WTC11 (cell line): ENCODE measurements around the gene TMEM54.

Experiments used
- CREM ChIP-seq: sonication (generic); formaldehyde crosslinking; IDR thresholded peaks from 2 replicates; pipeline ENCODE4 v1.8.1; 2022; ENCODE audit warnings: mild to moderate bottlenecking, missing genetic modification reagents, moderate library complexity
- CTCF ChIP-seq: fragments of 200-600 bp; IDR thresholded peaks from 2 replicates; pipeline ENCODE4 v1.8.0; 2022; ENCODE audit warnings: antibody characterized with exemption
- ELF4 ChIP-seq: sonication (generic); formaldehyde crosslinking; IDR thresholded peaks from 2 replicates; pipeline ENCODE4 v1.8.1; 2022; ENCODE audit warnings: low read depth, mild to moderate bottlenecking, moderate library complexity, missing genetic modification reagents
- ETV6 ChIP-seq: sonication (generic); formaldehyde crosslinking; IDR thresholded peaks from 2 replicates; pipeline ENCODE4 v1.8.1; 2022; ENCODE audit warnings: mild to moderate bottlenecking, missing genetic modification reagents
- IRF1 ChIP-seq: sonication (generic); formaldehyde crosslinking; IDR thresholded peaks from 2 replicates; pipeline ENCODE4 v1.8.0; 2023; ENCODE audit warnings: missing genetic modification reagents
- SP1 ChIP-seq: sonication (generic); formaldehyde crosslinking; conservative IDR thresholded peaks from 2 replicates; pipeline ENCODE4 v1.8.1; 2022; ENCODE audit warnings: missing genetic modification reagents
- ZNF121 ChIP-seq: sonication (generic); formaldehyde crosslinking; IDR thresholded peaks from 2 replicates; pipeline ENCODE4 v1.8.0; 2023; ENCODE audit warnings: missing genetic modification reagents
- ZNF232 ChIP-seq: sonication (generic); formaldehyde crosslinking; IDR thresholded peaks from 2 replicates; pipeline ENCODE4 v1.8.0; 2022; ENCODE audit warnings: mild to moderate bottlenecking, missing genetic modification reagents
- TF ChIP-seq, protein P1 (sequence below): sonication (generic); formaldehyde crosslinking; IDR thresholded peaks from 2 replicates; pipeline ENCODE4 v1.8.1; 2023; ENCODE audit warnings: mild to moderate bottlenecking, moderate library complexity, missing genetic modification reagents
- TF ChIP-seq, protein P2 (sequence below): sonication (generic); formaldehyde crosslinking; IDR thresholded peaks from 2 replicates; pipeline ENCODE4 v1.8.0; 2022; ENCODE audit warnings: mild to moderate bottlenecking, missing genetic modification reagents
- TF ChIP-seq, protein P3 (sequence below): sonication (generic); formaldehyde crosslinking; IDR thresholded peaks from 2 replicates; pipeline ENCODE4 v1.8.0; 2023; ENCODE audit warnings: mild to moderate bottlenecking, missing genetic modification reagents

- TF ChIP-seq CTCF (no peak), SP1 (CRISPR knock-in tag) (no peak), ELF4 (CRISPR knock-in tag) (no peak), IRF1 (CRISPR knock-in tag) (no peak), ZNF232 (CRISPR knock-in tag) (no peak), CREM (CRISPR knock-in tag) (no peak), ETV6 (no peak), ZNF121 (CRISPR knock-in tag) (no peak)
- TF ChIP-seq, protein P1, sequence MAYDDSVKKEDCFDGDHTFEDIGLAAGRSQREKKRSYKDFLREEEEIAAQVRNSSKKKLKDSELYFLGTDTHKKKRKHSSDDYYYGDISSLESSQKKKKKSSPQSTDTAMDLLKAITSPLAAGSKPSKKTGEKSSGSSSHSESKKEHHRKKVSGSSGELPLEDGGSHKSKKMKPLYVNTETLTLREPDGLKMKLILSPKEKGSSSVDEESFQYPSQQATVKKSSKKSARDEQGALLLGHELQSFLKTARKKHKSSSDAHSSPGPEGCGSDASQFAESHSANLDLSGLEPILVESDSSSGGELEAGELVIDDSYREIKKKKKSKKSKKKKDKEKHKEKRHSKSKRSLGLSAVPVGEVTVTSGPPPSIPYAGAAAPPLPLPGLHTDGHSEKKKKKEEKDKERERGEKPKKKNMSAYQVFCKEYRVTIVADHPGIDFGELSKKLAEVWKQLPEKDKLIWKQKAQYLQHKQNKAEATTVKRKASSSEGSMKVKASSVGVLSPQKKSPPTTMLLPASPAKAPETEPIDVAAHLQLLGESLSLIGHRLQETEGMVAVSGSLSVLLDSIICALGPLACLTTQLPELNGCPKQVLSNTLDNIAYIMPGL (CRISPR knock-in tag): no peak
- TF ChIP-seq, protein P2, sequence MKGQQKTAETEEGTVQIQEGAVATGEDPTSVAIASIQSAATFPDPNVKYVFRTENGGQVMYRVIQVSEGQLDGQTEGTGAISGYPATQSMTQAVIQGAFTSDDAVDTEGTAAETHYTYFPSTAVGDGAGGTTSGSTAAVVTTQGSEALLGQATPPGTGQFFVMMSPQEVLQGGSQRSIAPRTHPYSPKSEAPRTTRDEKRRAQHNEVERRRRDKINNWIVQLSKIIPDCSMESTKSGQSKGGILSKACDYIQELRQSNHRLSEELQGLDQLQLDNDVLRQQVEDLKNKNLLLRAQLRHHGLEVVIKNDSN (CRISPR knock-in tag): no peak
- TF ChIP-seq, protein P3, sequence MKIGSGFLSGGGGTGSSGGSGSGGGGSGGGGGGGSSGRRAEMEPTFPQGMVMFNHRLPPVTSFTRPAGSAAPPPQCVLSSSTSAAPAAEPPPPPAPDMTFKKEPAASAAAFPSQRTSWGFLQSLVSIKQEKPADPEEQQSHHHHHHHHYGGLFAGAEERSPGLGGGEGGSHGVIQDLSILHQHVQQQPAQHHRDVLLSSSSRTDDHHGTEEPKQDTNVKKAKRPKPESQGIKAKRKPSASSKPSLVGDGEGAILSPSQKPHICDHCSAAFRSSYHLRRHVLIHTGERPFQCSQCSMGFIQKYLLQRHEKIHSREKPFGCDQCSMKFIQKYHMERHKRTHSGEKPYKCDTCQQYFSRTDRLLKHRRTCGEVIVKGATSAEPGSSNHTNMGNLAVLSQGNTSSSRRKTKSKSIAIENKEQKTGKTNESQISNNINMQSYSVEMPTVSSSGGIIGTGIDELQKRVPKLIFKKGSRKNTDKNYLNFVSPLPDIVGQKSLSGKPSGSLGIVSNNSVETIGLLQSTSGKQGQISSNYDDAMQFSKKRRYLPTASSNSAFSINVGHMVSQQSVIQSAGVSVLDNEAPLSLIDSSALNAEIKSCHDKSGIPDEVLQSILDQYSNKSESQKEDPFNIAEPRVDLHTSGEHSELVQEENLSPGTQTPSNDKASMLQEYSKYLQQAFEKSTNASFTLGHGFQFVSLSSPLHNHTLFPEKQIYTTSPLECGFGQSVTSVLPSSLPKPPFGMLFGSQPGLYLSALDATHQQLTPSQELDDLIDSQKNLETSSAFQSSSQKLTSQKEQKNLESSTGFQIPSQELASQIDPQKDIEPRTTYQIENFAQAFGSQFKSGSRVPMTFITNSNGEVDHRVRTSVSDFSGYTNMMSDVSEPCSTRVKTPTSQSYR (CRISPR knock-in tag): no peak
These were observed 4.7 kb downstream of the TMEM54 start for GRCh38 chr1:32896451-32896850.
